ENCODE data around the gene LRRC3.
"Not testable (repeated sequence)": the region's sequence is repeated elsewhere in the genome, so short reads cannot be mapped to it uniquely, and the experiment has no call there.

LRRC3 gene

GRCh38 chr21:44414291-44415072 lies 40.8 kb upstream of the LRRC3 start:
- no peak overlapping the region for H3K4me3 ChIP-seq (ENCODE audit: low read length)
- TF ChIP-seq CTCF (conservative IDR thresholded peaks at IDR 0.05; ENCODE audit: low read length): no peak
- no peak for DNase-seq (ENCODE audit: low read depth)

GRCh38 chr21:44415073-44416025 lies 40.0 kb upstream of the LRRC3 start:
- no peak for DNase-seq (ENCODE audit: low read depth)
- TF ChIP-seq CTCF (conservative IDR thresholded peaks at IDR 0.05; ENCODE audit: low read length): no peak

GRCh38 chr21:44416193-44416592 lies 39.1 kb upstream of the LRRC3 start:
- TF ChIP-seq CTCF (conservative IDR thresholded peaks at IDR 0.05; ENCODE audit: low read length): no peak
- no peak for DNase-seq (ENCODE audit: low read depth)
- H3K4me3 ChIP-seq (ENCODE audit: low read length): no peak overlapping the region

More at GRCh38 chr21:44415073-44416025, 40.0 kb upstream of the LRRC3 start:
- no peak overlapping the region for H3K4me3 ChIP-seq (ENCODE audit: low read length)

- not testable (repeated sequence) for H3K4me3 ChIP-seq (ENCODE audit: low read length); DNase-seq (ENCODE audit: low read depth)
These were observed 37.6 kb upstream of the LRRC3 start for GRCh38 chr21:44417621-44418107.

- no peak for DNase-seq (ENCODE audit: low read depth)
- no peak overlapping the region for H3K4me3 ChIP-seq (ENCODE audit: low read length)
- TF ChIP-seq CTCF (conservative IDR thresholded peaks at IDR 0.05; ENCODE audit: low read length): no peak
These were observed 37.0 kb upstream of the LRRC3 start for GRCh38 chr21:44418108-44418875.

- no peak for DNase-seq (ENCODE audit: low read depth)
- no peak for TF ChIP-seq CTCF (conservative IDR thresholded peaks at IDR 0.05; ENCODE audit: low read length)
- no peak overlapping the region for H3K4me3 ChIP-seq (ENCODE audit: low read length)
These were observed 36.5 kb upstream of the LRRC3 start for GRCh38 chr21:44418876-44419230.

- TF ChIP-seq CTCF (conservative IDR thresholded peaks at IDR 0.05; ENCODE audit: low read length): no peak
- no peak for DNase-seq (ENCODE audit: low read depth)
- no peak overlapping the region for H3K4me3 ChIP-seq (ENCODE audit: low read length)
These were observed 35.6 kb upstream of the LRRC3 start for GRCh38 chr21:44419679-44420078.

Measured in AG10803 (cell line).